H1 (cell line): Measurements from ENCODE around the gene SAFB2. TPM values are rescaled to one million over a fixed set of nuclear protein-coding genes. Genes with fewer than 3 reads are reported as not detected.

ENCODE experiments used
- CTCF ChIA-PET: fragments of 300-600 bp; sonication (Branson Sonifier 250); formaldehyde crosslinking; loops from one replicate; lab custom pipeline; 2021; ENCODE audit not compliant: partially characterized antibody; lab: Charles Lee
- POLR2A ChIA-PET: fragments of 300-600 bp; sonication (Branson Sonifier 250); formaldehyde crosslinking; loops from one replicate; lab custom pipeline; 2021; ENCODE audit warnings: inconsistent platforms; ENCODE audit not compliant: partially characterized antibody; lab: Charles Lee
- DNase-seq, 2 experiments: peaks; one replicate each; pipeline versions ENCODE4 v3.0.0 to v3.0.0-alpha.2; 2010 to 2022; ENCODE audit warnings: low spot score in 2 of 2, low read depth in 1 of 2, mixed read lengths in 1 of 2
- FAIRE-seq: peaks from 2 replicates; lab custom pipeline; 2011; peaks lifted over from hg19 to GRCh38; lab: Jason Lieb, UNC
- H2AFZ ChIP-seq: 2 replicates; pipeline ENCODE4 v1.8.1; 2012; ENCODE audit warnings: low read length, inconsistent platforms
- H2AK5ac ChIP-seq: 2 replicates; pipeline ENCODE4 v1.6.1; 2013; ENCODE audit warnings: low read depth, low read length
- H2BK120ac ChIP-seq: replicated peaks from 2 replicates; pipeline ENCODE3; 2013; ENCODE audit warnings: low read depth, low read length, inconsistent platforms
- H2BK12ac ChIP-seq: 2 replicates; pipeline ENCODE4 v1.6.1; 2013; ENCODE audit warnings: low read depth, low read length
- H2BK15ac ChIP-seq: 2 replicates; pipeline ENCODE4 v1.6.1; 2013; ENCODE audit warnings: low read length
- H2BK20ac ChIP-seq: 2 replicates; pipeline ENCODE4 v1.6.1; 2013; ENCODE audit warnings: low read length
- H2BK5ac ChIP-seq: 2 replicates; pipeline ENCODE4 v1.6.1; 2013; ENCODE audit warnings: low read depth, low read length
- H3K14ac ChIP-seq: 2 replicates; pipeline ENCODE4 v1.6.1; 2013; ENCODE audit warnings: inconsistent platforms; ENCODE audit not compliant: insufficient read length
- H3K18ac ChIP-seq: 2 replicates; pipeline ENCODE4 v1.6.1; 2013; ENCODE audit warnings: low read length; ENCODE audit errors: extremely low read depth
- H3K23ac ChIP-seq: 2 replicates; pipeline ENCODE4 v1.6.1; 2013; ENCODE audit warnings: inconsistent platforms; ENCODE audit not compliant: insufficient read length
- H3K23me2 ChIP-seq: 2 replicates; pipeline ENCODE4 v1.6.1; 2013; ENCODE audit warnings: low read depth, low read length
- H3K27ac ChIP-seq: 2 replicates; pipeline ENCODE4 v1.6.1; 2011; ENCODE audit warnings: low read depth, low read length, inconsistent platforms
- H3K27me3 ChIP-seq, 4 experiments: replicated peaks in 1 of 4; 1 replicate in 1 of 4; 2 replicates in 3 of 4; pipeline versions ENCODE4 v1.6.1 to v1.8.1; 2011 to 2013; ENCODE audit warnings: low read length in 3 of 4, mild to moderate bottlenecking in 3 of 4, inconsistent platforms in 2 of 4, mixed read lengths in 2 of 4, moderate library complexity in 1 of 4; ENCODE audit not compliant: control insufficient read depth in 3 of 4, insufficient read depth in 3 of 4; ENCODE audit errors: extremely low read depth in 1 of 4
- H3K36me3 ChIP-seq, 4 experiments: 2 replicates each; pipeline versions ENCODE4 v1.6.1 to v1.8.1; 2011 to 2013; ENCODE audit warnings: mild to moderate bottlenecking in 4 of 4, low read length in 3 of 4, moderate library complexity in 2 of 4, control low read depth in 1 of 4, inconsistent platforms in 1 of 4; ENCODE audit not compliant: insufficient read depth in 4 of 4, control insufficient read depth in 2 of 4
- H3K4ac ChIP-seq: replicated peaks from 2 replicates; pipeline ENCODE3; 2013; ENCODE audit warnings: low read length, low read depth, mixed read lengths, inconsistent platforms; ENCODE audit not compliant: insufficient read length
- H3K4me1 ChIP-seq, 4 experiments: replicated peaks in 1 of 4; 1 replicate in 1 of 4; 2 replicates in 3 of 4; pipeline versions ENCODE4 v1.6.1 to v1.8.1; 2011 to 2013; ENCODE audit warnings: low read length in 3 of 4, inconsistent platforms in 2 of 4, mixed read lengths in 1 of 4; ENCODE audit not compliant: insufficient read depth in 4 of 4, control insufficient read depth in 3 of 4
- H3K4me2 ChIP-seq, 2 experiments: 2 replicates each; pipeline versions ENCODE4 v1.6.1 to v1.8.1; 2011 to 2013; ENCODE audit warnings: low read depth in 2 of 2, low read length in 2 of 2, control low read depth in 1 of 2, inconsistent platforms in 1 of 2, mild to moderate bottlenecking in 1 of 2; ENCODE audit not compliant: insufficient read depth in 1 of 2
- H3K4me3 ChIP-seq, 4 experiments: fragments of 200-600, 300-600 bp in 1 of 4; sonication (generic), shearing (Covaris generic), sonication (Bioruptor Twin) in 1 of 4; 2 replicates each; pipeline versions ENCODE4 v1.5.1 to v1.8.1; 2011 to 2016; ENCODE audit warnings: low read length in 4 of 4, low read depth in 3 of 4, control low read depth in 2 of 4, inconsistent platforms in 2 of 4, mild to moderate bottlenecking in 2 of 4, mixed read lengths in 1 of 4, moderate library complexity in 1 of 4; ENCODE audit not compliant: insufficient read depth in 2 of 4; ENCODE audit errors: extremely low read depth in 1 of 4
- H3K56ac ChIP-seq: replicated peaks from 2 replicates; pipeline ENCODE3; 2013; ENCODE audit warnings: low read depth, mild to moderate bottlenecking, mixed read lengths, low read length, inconsistent platforms; ENCODE audit not compliant: insufficient read length
- H3K79me1 ChIP-seq: 2 replicates; pipeline ENCODE4 v1.6.1; 2013; ENCODE audit warnings: low read depth, low read length, control low read depth
- H3K79me2 ChIP-seq, 2 experiments: 2 replicates each; pipeline versions ENCODE4 v1.6.1 to v1.8.1; 2012 to 2013; ENCODE audit warnings: low read length in 2 of 2, mild to moderate bottlenecking in 2 of 2, inconsistent platforms in 1 of 2; ENCODE audit not compliant: insufficient read depth in 2 of 2, control insufficient read depth in 1 of 2
- H3K9ac ChIP-seq, 4 experiments: replicated peaks in 1 of 4; 1 replicate in 1 of 4; 2 replicates in 3 of 4; pipeline versions ENCODE4 v1.6.1 to v1.8.1; 2011 to 2013; ENCODE audit warnings: low read depth in 3 of 4, low read length in 3 of 4, control low read depth in 2 of 4, mild to moderate bottlenecking in 2 of 4, moderate library complexity in 2 of 4, inconsistent platforms in 1 of 4; ENCODE audit errors: extremely low read depth in 1 of 4
- H3K9me3 ChIP-seq, 2 experiments: 2 replicates each; pipeline versions ENCODE4 v1.6.1 to v1.8.1; 2012 to 2013; ENCODE audit warnings: mild to moderate bottlenecking in 2 of 2, moderate library complexity in 2 of 2, control low read depth in 1 of 2, inconsistent platforms in 1 of 2, low read depth in 1 of 2, low read length in 1 of 2, mixed read lengths in 1 of 2; ENCODE audit not compliant: insufficient read depth in 2 of 2
- H4K20me1 ChIP-seq, 2 experiments: replicated peaks in 1 of 2; 2 replicates each; pipeline versions ENCODE3 to v1.8.1; 2011 to 2013; ENCODE audit warnings: inconsistent platforms in 2 of 2, low read length in 2 of 2, mild to moderate bottlenecking in 1 of 2; ENCODE audit not compliant: insufficient read depth in 2 of 2, control insufficient read depth in 1 of 2
- H4K5ac ChIP-seq: 2 replicates; pipeline ENCODE4 v1.6.1; 2013; ENCODE audit warnings: low read length, low read depth, mixed read lengths, inconsistent platforms; ENCODE audit not compliant: insufficient read length
- H4K8ac ChIP-seq: 2 replicates; pipeline ENCODE4 v1.8.0; 2013; ENCODE audit warnings: mild to moderate bottlenecking, moderate library complexity, low read length, inconsistent platforms; ENCODE audit not compliant: insufficient read depth; ENCODE audit errors: extremely low read depth
- H4K91ac ChIP-seq: replicated peaks from 2 replicates; pipeline ENCODE3; 2013; ENCODE audit warnings: low read length, mixed read lengths, inconsistent platforms; ENCODE audit not compliant: insufficient read length
- POLR2AphosphoS5 ChIP-seq: IDR thresholded peaks from 2 replicates; pipeline ENCODE4 v1.6.1; 2011; ENCODE audit warnings: low read depth, low read length
- WGBS, 2 experiments: shearing (Covaris generic) in 1 of 2; methylation state at CpG; one replicate each; pipeline versions ENCODE4 v1.1.6 to v1.1.7; 2013 to 2015; ENCODE audit warnings: low lambda C conversion rate in 2 of 2, mixed read lengths in 2 of 2, inconsistent platforms in 1 of 2, low coverage in 1 of 2, missing lambda C conversion rate in 1 of 2; ENCODE audit not compliant: insufficient replicate concordance in 2 of 2, insufficient coverage in 1 of 2, insufficient read length in 1 of 2; ENCODE audit errors: extremely low coverage in 1 of 2, missing lambda C conversion rate in 1 of 2; 5-methylcytosine and 5-hydroxymethylcytosine counted together
- polyA plus RNA-seq, 7 experiments: library from polyadenylated mRNA; depleted of rRNA in 3 of 7; stranded (reverse) in 5 of 7; unstranded in 2 of 7; fragments of >200 nt in 5 of 7; fragments of 200-250 nt in 2 of 7; gene quantifications; 1 replicate in 5 of 7; 2 replicates in 1 of 7; 4 replicates in 1 of 7; pipeline versions ENCODE4 v1.2.1 to v1.2.3, GENCODE V29; 2011 to 2013; ENCODE audit warnings: missing spikeins in 2 of 7, mixed read lengths in 2 of 7
- total RNA-seq: library from RNA; stranded (reverse); fragmentation: NEBNext Ultra II Directional; extraction: Animal tissue kit (Norgen Biotek cat#: 25700); gene quantifications from 2 replicates; pipeline ENCODE4 v1.2.1, GENCODE V29; 2021

SAFB2 gene
- total and polyA plus RNA-seq, 2 of the 8 experiments (the other 6 are each of a cell fraction or from before 2014, with no cell fraction given) = 14.8 to 63.8 TPM

- POLR2A ChIA-PET = interaction anchor here (0.6 to 1.4 kb wide), 7 partner anchors 9 to 534 kb away, joined by 3 to 4 read pairs (median 3); partner anchors contain the start of genes SAFB and SAFB2
- Histone ChIP-seq H4K8ac (no peak overlapping the region), H3K9ac (peak overlapping the region in 1 of 4 experiments; percentile 34; a peak in 1 of 7 replicates), H4K20me1 (peaks cover 4 to 31% of the 10 kb centered on the region in 2 experiments), H4K91ac (no peak overlapping the region), H4K5ac (no peak overlapping the region), H3K27me3 (no peaks in the 10 kb centered on the region), H2AFZ (no peak overlapping the region), H2BK5ac (no peak overlapping the region; the same call in 1 of the 2 replicates), H3K36me3 (peaks cover 25 to 51% (median 40%) of the 10 kb centered on the region in 4 experiments; a peak in 7 of 8 replicates), H3K4me3 (no peak overlapping the region), H2BK12ac (no peak overlapping the region), H2BK15ac (no peak overlapping the region), H3K56ac (no peak overlapping the region), H3K4me1 (peaks cover 0 to 21% (median 16%) of the 10 kb centered on the region in 4 experiments; a peak in 6 of 7 replicates), H3K79me1 (peaks cover 12% of the 10 kb centered on the region), H2BK20ac (no peak overlapping the region), H3K4me2 (no peak overlapping the region), H3K14ac (no peak overlapping the region), H3K23me2 (peaks cover 2% of the 10 kb centered on the region; the same call in 1 of the 2 replicates), H3K27ac (no peak overlapping the region; the same call in 1 of the 2 replicates), H2BK120ac (no peak overlapping the region), H3K9me3 (no peaks in the 10 kb centered on the region), H2AK5ac (no peak overlapping the region), H3K79me2 (no peaks in the 10 kb centered on the region), H3K18ac (no peak overlapping the region), H3K4ac (no peak overlapping the region), H3K23ac (no peak overlapping the region)
- FAIRE-seq (no peak), DNase-seq (no peak)
- CTCF ChIA-PET = interaction anchor here (0.6 to 1.3 kb wide), 3 partner anchors 25 to 862 kb away, joined by 3 read pairs; no protein-coding TSS in a partner anchor
- 88% methylated on average over 29 of the region's 30 CpGs; no CpG with 5 or more reads in 1 of the 2 experiments for WGBS, 2 experiments
- TF ChIP-seq POLR2AphosphoS5 = no peak
Measured at GRCh38 chr19:5588906-5589676, 33.5 kb downstream of the SAFB2 start.
